Endodermal cell (in vitro differentiated cells): ENCODE measurements around the gene EPHA4. TPM values are rescaled to one million over a fixed set of nuclear protein-coding genes. Genes with fewer than 3 reads are reported as not detected.

Experiments used
- DNase-seq: peaks from one replicate; pipeline ENCODE4 v3.0.0-alpha.2; 2017
- H3K27ac ChIP-seq: 2 replicates; pipeline ENCODE4 v1.5.1; 2013; ENCODE audit warnings: mild to moderate bottlenecking, low read depth, low read length, moderate library complexity
- H3K27me3 ChIP-seq: 2 replicates; pipeline ENCODE4 v1.6.1; 2013; ENCODE audit warnings: mild to moderate bottlenecking, low read length, moderate library complexity; ENCODE audit not compliant: insufficient read depth, control insufficient read depth, poor library complexity, severe bottlenecking
- H3K36me3 ChIP-seq: 2 replicates; pipeline ENCODE4 v1.7.0; 2013; ENCODE audit warnings: mild to moderate bottlenecking, low read length, moderate library complexity; ENCODE audit not compliant: control insufficient read depth, insufficient read depth
- H3K4me1 ChIP-seq: one replicate; pipeline ENCODE4 v1.7.0; 2013; ENCODE audit warnings: low read length; ENCODE audit not compliant: control insufficient read depth, insufficient read depth
- H3K4me3 ChIP-seq: 2 replicates; pipeline ENCODE4 v1.5.1; 2013; ENCODE audit warnings: mild to moderate bottlenecking, low read length, moderate library complexity
- H3K9ac ChIP-seq: 2 replicates; pipeline ENCODE4 v1.6.1; 2013; ENCODE audit warnings: mild to moderate bottlenecking, low read length, moderate library complexity; ENCODE audit not compliant: poor library complexity, severe bottlenecking; ENCODE audit errors: extremely low read depth
- H3K9me3 ChIP-seq: 2 replicates; pipeline ENCODE4 v1.6.1; 2013; ENCODE audit warnings: mild to moderate bottlenecking, low read length, moderate library complexity; ENCODE audit not compliant: control insufficient read depth
- H3K27ac Mint-ChIP-seq: 2 replicates; pipeline ENCODE4 v1.8.0; 2020; ENCODE audit warnings: mixed read lengths
- H3K27me3 Mint-ChIP-seq: 2 replicates; pipeline ENCODE4 v1.8.0; 2021; ENCODE audit warnings: mild to moderate bottlenecking, mixed read lengths; ENCODE audit not compliant: insufficient read depth
- H3K36me3 Mint-ChIP-seq: 2 replicates; pipeline ENCODE4 v1.8.0; 2020; ENCODE audit warnings: low read depth, mixed read lengths
- H3K4me1 Mint-ChIP-seq: 2 replicates; pipeline ENCODE4 v1.8.0; 2020; ENCODE audit warnings: mixed read lengths
- H3K4me3 Mint-ChIP-seq: 2 replicates; pipeline ENCODE4 v1.8.0; 2020; ENCODE audit warnings: mild to moderate bottlenecking, moderate library complexity, mixed read lengths
- H3K9me3 Mint-ChIP-seq: 2 replicates; pipeline ENCODE4 v1.8.0; 2020; ENCODE audit warnings: mild to moderate bottlenecking, mixed read lengths
- CTCF ChIP-seq: fragments of 200-600 bp; sonication (generic); conservative IDR thresholded peaks from 2 replicates; pipeline ENCODE4 v1.5.0; 2021; ENCODE audit warnings: antibody characterized with exemption, mild to moderate bottlenecking
- WGBS, 2 experiments: methylation state at CpG; one replicate each; pipeline versions ENCODE4 v1.1.5 to v1.1.7; 2013; ENCODE audit warnings: missing lambda C conversion rate in 2 of 2, mixed read lengths in 1 of 2; ENCODE audit not compliant: insufficient coverage in 1 of 2, insufficient read length in 1 of 2; 5-methylcytosine and 5-hydroxymethylcytosine counted together
- total RNA-seq, 2 donors: library from RNA; stranded (reverse); fragmentation: NEBNext Ultra II Directional in 1 of 2; extraction: Animal tissue kit (Norgen Biotek cat#: 25700) in 1 of 2; gene quantifications; 2 replicates in 1 of 2; 3 replicates in 1 of 2; pipeline ENCODE4 v1.2.1, GENCODE V29; 2021

Gene EPHA4
- total RNA-seq, 2 donors from 2014 or later, result 74.1 to 87.3 TPM

- peaks cover 10% of the 10 kb centered on the region for H3K9me3 ChIP-seq
- DNase-seq, result no peak
- no peak overlapping the region for H3K27ac ChIP-seq
- H3K4me1 ChIP-seq, result no peaks in the 10 kb centered on the region
- no peak overlapping the region for H3K4me3 Mint-ChIP-seq
- no peaks in the 10 kb centered on the region for H3K27me3 Mint-ChIP-seq
- no peaks in the 10 kb centered on the region for H3K27me3 ChIP-seq
- H3K9ac ChIP-seq, result no peak overlapping the region
- TF ChIP-seq CTCF, result no peak
- peaks cover 67% of the 10 kb centered on the region for H3K36me3 Mint-ChIP-seq
- H3K36me3 ChIP-seq, result peaks cover 80% of the 10 kb centered on the region
- H3K4me1 Mint-ChIP-seq, result peaks cover 5% of the 10 kb centered on the region
- no peak overlapping the region for H3K27ac Mint-ChIP-seq
- no peaks in the 10 kb centered on the region for H3K9me3 Mint-ChIP-seq
- H3K4me3 ChIP-seq, result no peak overlapping the region
- WGBS, 2 experiments, result 96% methylated on average over 7 to 8 of the region's 8 CpGs
Observed at GRCh38 chr2:221425891-221426290, 146.2 kb downstream of the EPHA4 start.

- Histone ChIP-seq H3K36me3 (peaks cover 83% of the 10 kb centered on the region), H3K4me3 (no peak overlapping the region), H3K9ac (no peak overlapping the region), H3K9me3 (peaks cover 10% of the 10 kb centered on the region), H3K27ac (no peak overlapping the region), H3K4me1 (no peaks in the 10 kb centered on the region), H3K27me3 (no peaks in the 10 kb centered on the region)
- H3K27me3 Mint-ChIP-seq, result no peaks in the 10 kb centered on the region
- peaks cover 69% of the 10 kb centered on the region for H3K36me3 Mint-ChIP-seq
- no peak for TF ChIP-seq CTCF
- no peak for DNase-seq
- no peak overlapping the region for H3K4me3 Mint-ChIP-seq
- no peak overlapping the region for H3K27ac Mint-ChIP-seq
- peaks cover 8% of the 10 kb centered on the region for H3K4me1 Mint-ChIP-seq
- 83 to 91% methylated on average over 2 to 4 of the region's 4 CpGs for WGBS, 2 experiments
- no peaks in the 10 kb centered on the region for H3K9me3 Mint-ChIP-seq
Observed at GRCh38 chr2:221425353-221425752, 146.8 kb downstream of the EPHA4 start.

- Mint-ChIP-seq H3K27ac (no peak overlapping the region), H3K36me3 (peaks cover 75% of the 10 kb centered on the region), H3K9me3 (no peaks in the 10 kb centered on the region), H3K4me3 (no peak overlapping the region), H3K4me1 (peaks cover 12% of the 10 kb centered on the region), H3K27me3 (no peaks in the 10 kb centered on the region)
- DNase-seq, result no peak
- 97% methylated on average over 3 of the region's 3 CpGs; no CpG with 5 or more reads in 1 of the 2 experiments for WGBS, 2 experiments
- no peaks in the 10 kb centered on the region for H3K4me1 ChIP-seq
- peaks cover 87% of the 10 kb centered on the region for H3K36me3 ChIP-seq
- H3K9ac ChIP-seq, result no peak overlapping the region
- H3K27me3 ChIP-seq, result no peaks in the 10 kb centered on the region
- no peak for TF ChIP-seq CTCF
- H3K4me3 ChIP-seq, result no peak overlapping the region
- peaks cover 10% of the 10 kb centered on the region for H3K9me3 ChIP-seq
- no peak overlapping the region for H3K27ac ChIP-seq
Observed at GRCh38 chr2:221423210-221423804, 148.8 kb downstream of the EPHA4 start.
